Head of caudate nucleus (tissue), 42 donors: ENCODE data around the gene TRABD2A.

Experiments used
- DNase-seq, 42 donors: peaks; one replicate each; pipeline versions ENCODE4 v3.0.0 to v3.0.0-alpha.2; 2020 to 2021; ENCODE audit warnings: mixed read lengths in 7 of 42
- intact Hi-C: fragments of 100-400 bp; cut with DNase I; formaldehyde crosslinking; loops from one replicate; pipeline ENCODE4 v1.15.0; 2022

TRABD2A gene

GRCh38 chr2:84838434-84839145, 42.3 kb downstream of the TRABD2A start:
- no peak for DNase-seq
- intact Hi-C loops, result no loop called here

- intact Hi-C loops, result no loop called here
- no peak for DNase-seq
Observed at GRCh38 chr2:84836215-84836614, 44.7 kb downstream of the TRABD2A start.

GRCh38 chr2:84833481-84834150, 47.3 kb downstream of the TRABD2A start:
- DNase-seq, result no peak
- intact Hi-C loops, result no loop called here

GRCh38 chr2:84832772-84833461, 48.0 kb downstream of the TRABD2A start:
- DNase-seq, result peak in 37 of 42 donors; percentile 6 to 65 (median 35)
- intact Hi-C loops, result no loop called here

GRCh38 chr2:84830758-84831500, 50.0 kb downstream of the TRABD2A start:
- no peak for DNase-seq
- intact Hi-C loops, result no loop called here

GRCh38 chr2:84830095-84830494, 50.8 kb downstream of the TRABD2A start:
- peak in 37 of 42 donors; percentile 2 to 60 (median 30) for DNase-seq
- intact Hi-C loops, result no loop called here

GRCh38 chr2:84829693-84830092, 51.2 kb downstream of the TRABD2A start:
- DNase-seq, result no peak
- intact Hi-C loops, result no loop called here

GRCh38 chr2:84827978-84828575, 52.8 kb downstream of the TRABD2A start:
- intact Hi-C loops, result no loop called here
- no peak for DNase-seq

- intact Hi-C loops, result no loop called here
- DNase-seq, result no peak
Observed at GRCh38 chr2:84823788-84824187, 57.1 kb downstream of the TRABD2A start.

GRCh38 chr2:84823229-84823628, 57.7 kb downstream of the TRABD2A start:
- no peak for DNase-seq
- intact Hi-C loops, result no loop called here

- no peak for DNase-seq
Observed at GRCh38 chr2:84821806-84822205, 59.1 kb downstream of the TRABD2A start.

GRCh38 chr2:84817239-84817655, 63.6 kb downstream of the TRABD2A start:
- intact Hi-C loops, result no loop called here
- no peak for DNase-seq

More at GRCh38 chr2:84821806-84822205, 59.1 kb downstream of the TRABD2A start:
- intact Hi-C loops, result no loop called here

GRCh38 chr2:84816426-84817026, 64.4 kb downstream of the TRABD2A start:
- no peak for DNase-seq
- intact Hi-C loops, result no loop called here

GRCh38 chr2:84815146-84815545, 65.7 kb downstream of the TRABD2A start:
- no peak for DNase-seq
- intact Hi-C loops, result no loop called here

- intact Hi-C loops, result no loop called here
- no peak for DNase-seq
Observed at GRCh38 chr2:84811839-84812431, 68.9 kb downstream of the TRABD2A start.

- no peak for DNase-seq
- intact Hi-C loops, result no loop called here
Observed at GRCh38 chr2:84808279-84808678, 72.6 kb downstream of the TRABD2A start.

GRCh38 chr2:84807063-84807485, 73.8 kb downstream of the TRABD2A start:
- no peak for DNase-seq
- intact Hi-C loops, result no loop called here

- no peak for DNase-seq
- intact Hi-C loops, result no loop called here
Observed at GRCh38 chr2:84805250-84805958, 75.5 kb downstream of the TRABD2A start.
